ENCODE results near the gene PRR5L.

PRR5L gene

DNA sequence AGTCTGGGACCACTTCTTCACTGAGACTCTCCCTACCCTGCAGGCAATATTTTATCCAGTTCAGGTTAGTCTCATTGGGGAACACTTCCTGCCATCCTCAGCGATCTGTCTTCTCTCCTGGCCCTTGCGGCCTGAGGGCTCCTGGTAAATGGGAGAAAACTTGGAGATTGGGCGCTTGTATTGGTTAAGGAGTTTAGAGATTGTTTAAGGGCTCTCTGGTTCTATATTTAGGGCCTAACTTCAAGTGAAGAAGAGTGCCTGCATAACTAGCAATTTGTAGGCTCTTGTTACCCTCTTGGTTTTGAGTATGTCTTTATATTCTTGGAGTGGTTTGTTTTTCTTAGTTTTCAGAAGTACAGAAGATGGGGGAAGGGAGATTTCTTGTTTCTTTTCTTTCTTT lies 141.3 kb downstream of the PRR5L start:
- no peaks in the 10 kb centered on the region for H4K20me1 ChIP-seq (ENCODE audit: insufficient read depth, low read length)
- no peak overlapping the region for H3K4me3 ChIP-seq (ENCODE audit: low read length)
- TF ChIP-seq EZH2phosphoT487 (IDR thresholded peaks at IDR 0.05; ENCODE audit: low read depth), result no peak
- H3K9ac ChIP-seq (ENCODE audit: low read length), result no peak overlapping the region
- peaks cover 34% of the 10 kb centered on the region for H3K4me1 ChIP-seq (ENCODE audit: low read length)
- H3K4me2 ChIP-seq (ENCODE audit: low read length), result no peak overlapping the region
- peaks cover 5% of the 10 kb centered on the region for H3K36me3 ChIP-seq (replicated peaks; ENCODE audit: low read depth, low read length)
- no peak overlapping the region for H2AFZ ChIP-seq (ENCODE audit: low read depth, low read length)
- H3K27ac ChIP-seq (ENCODE audit: low read length), result no peak overlapping the region
- H3K79me2 ChIP-seq (ENCODE audit: low read length), result no peaks in the 10 kb centered on the region
- H3K9me3 ChIP-seq (ENCODE audit: insufficient read depth, low read length), result peaks cover 11% of the 10 kb centered on the region; the same call in 1 of the 2 replicates
- peaks cover 11% of the 10 kb centered on the region; the same call in 1 of the 2 replicates for H3K27me3 ChIP-seq (ENCODE audit: low read depth, low read length)

DNA sequence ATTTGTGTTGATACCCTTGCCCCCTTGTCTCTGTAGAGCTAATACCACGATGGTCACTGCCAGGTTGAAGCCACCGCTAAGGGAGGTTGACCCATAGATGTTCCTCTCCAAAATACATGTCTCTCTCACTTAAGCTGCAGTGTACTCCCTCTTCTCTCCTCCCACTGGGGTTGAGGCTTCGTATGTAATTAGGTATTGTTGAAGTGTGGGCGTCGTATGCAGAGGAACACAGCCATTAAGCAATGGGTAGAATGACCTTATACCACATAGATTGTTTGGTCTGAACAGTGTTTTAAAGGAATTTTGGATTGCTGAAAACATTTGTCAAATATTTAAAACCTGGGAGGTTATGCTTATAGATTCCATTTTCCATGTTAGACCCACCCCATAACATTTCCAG lies 142.0 kb downstream of the PRR5L start:
- no peaks in the 10 kb centered on the region for H3K79me2 ChIP-seq (ENCODE audit: low read length)
- H3K4me1 ChIP-seq (ENCODE audit: low read length), result peaks cover 34% of the 10 kb centered on the region
- peaks cover 11% of the 10 kb centered on the region; the same call in 1 of the 2 replicates for H3K9me3 ChIP-seq (ENCODE audit: insufficient read depth, low read length)
- peaks cover 5% of the 10 kb centered on the region; the same call in 1 of the 2 replicates for H3K27me3 ChIP-seq (ENCODE audit: low read depth, low read length)
- no peak overlapping the region for H3K9ac ChIP-seq (ENCODE audit: low read length)
- H4K20me1 ChIP-seq (ENCODE audit: insufficient read depth, low read length), result no peaks in the 10 kb centered on the region
- peaks cover 5% of the 10 kb centered on the region for H3K36me3 ChIP-seq (replicated peaks; ENCODE audit: low read depth, low read length)
- TF ChIP-seq EZH2phosphoT487 (IDR thresholded peaks at IDR 0.05; ENCODE audit: low read depth), result no peak
- TF ChIP-seq, protein P1, sequence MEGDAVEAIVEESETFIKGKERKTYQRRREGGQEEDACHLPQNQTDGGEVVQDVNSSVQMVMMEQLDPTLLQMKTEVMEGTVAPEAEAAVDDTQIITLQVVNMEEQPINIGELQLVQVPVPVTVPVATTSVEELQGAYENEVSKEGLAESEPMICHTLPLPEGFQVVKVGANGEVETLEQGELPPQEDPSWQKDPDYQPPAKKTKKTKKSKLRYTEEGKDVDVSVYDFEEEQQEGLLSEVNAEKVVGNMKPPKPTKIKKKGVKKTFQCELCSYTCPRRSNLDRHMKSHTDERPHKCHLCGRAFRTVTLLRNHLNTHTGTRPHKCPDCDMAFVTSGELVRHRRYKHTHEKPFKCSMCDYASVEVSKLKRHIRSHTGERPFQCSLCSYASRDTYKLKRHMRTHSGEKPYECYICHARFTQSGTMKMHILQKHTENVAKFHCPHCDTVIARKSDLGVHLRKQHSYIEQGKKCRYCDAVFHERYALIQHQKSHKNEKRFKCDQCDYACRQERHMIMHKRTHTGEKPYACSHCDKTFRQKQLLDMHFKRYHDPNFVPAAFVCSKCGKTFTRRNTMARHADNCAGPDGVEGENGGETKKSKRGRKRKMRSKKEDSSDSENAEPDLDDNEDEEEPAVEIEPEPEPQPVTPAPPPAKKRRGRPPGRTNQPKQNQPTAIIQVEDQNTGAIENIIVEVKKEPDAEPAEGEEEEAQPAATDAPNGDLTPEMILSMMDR (IDR thresholded peaks at IDR 0.05; ENCODE audit: low read depth, low read length), result no peak
- no peak overlapping the region for H3K27ac ChIP-seq (ENCODE audit: low read length)
- H3K4me2 ChIP-seq (ENCODE audit: low read length), result no peak overlapping the region
- no peak overlapping the region for H2AFZ ChIP-seq (ENCODE audit: low read depth, low read length)
- H3K4me3 ChIP-seq (ENCODE audit: low read length), result no peak overlapping the region

DNA sequence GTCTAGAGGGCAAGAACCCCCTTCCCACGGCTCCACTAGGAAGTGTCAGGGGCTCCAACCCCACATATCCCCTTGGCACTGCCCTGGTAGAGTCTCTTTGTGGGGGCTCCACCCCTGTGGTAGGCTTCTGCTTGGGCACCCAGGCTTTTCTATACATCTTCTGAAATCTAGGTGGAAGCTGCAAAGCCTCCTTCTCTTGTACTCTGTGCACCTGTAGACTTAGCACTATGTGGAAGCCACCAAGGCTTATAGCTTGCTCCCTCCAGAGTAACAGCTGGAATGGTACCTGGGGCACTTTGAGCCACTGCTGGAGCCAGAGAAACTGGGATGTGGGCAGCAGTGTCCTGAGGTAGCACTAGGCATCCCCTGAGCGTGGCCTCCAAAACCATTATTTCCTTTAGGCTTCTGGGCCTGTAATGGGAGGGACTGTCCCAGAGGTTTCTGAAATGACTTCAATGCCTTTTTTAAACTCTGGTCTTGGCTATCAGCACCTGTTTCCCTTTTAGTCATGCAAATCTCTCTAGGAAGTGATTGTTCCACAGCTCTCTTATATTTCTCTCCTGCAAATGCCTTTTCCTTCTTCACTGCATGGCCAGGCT lies 145.6 kb downstream of the PRR5L start:
- no peak overlapping the region for H2AFZ ChIP-seq (ENCODE audit: low read depth, low read length)
- TF ChIP-seq, protein P1 (IDR thresholded peaks at IDR 0.05; ENCODE audit: low read depth, low read length), result no peak
- TF ChIP-seq EZH2phosphoT487 (IDR thresholded peaks at IDR 0.05; ENCODE audit: low read depth), result no peak
- H3K9me3 ChIP-seq (ENCODE audit: insufficient read depth, low read length), result peaks cover 11% of the 10 kb centered on the region; the same call in 1 of the 2 replicates
- no peaks in the 10 kb centered on the region for H4K20me1 ChIP-seq (ENCODE audit: insufficient read depth, low read length)
- H3K36me3 ChIP-seq (replicated peaks; ENCODE audit: low read depth, low read length), result peaks cover 5% of the 10 kb centered on the region
- H3K27ac ChIP-seq (ENCODE audit: low read length), result no peak overlapping the region
- H3K9ac ChIP-seq (ENCODE audit: low read length), result no peak overlapping the region
- H3K4me1 ChIP-seq (ENCODE audit: low read length), result peaks cover 17% of the 10 kb centered on the region
- H3K4me3 ChIP-seq (ENCODE audit: low read length), result no peak overlapping the region
- peaks cover 15% of the 10 kb centered on the region for H3K27me3 ChIP-seq (ENCODE audit: low read depth, low read length)
- H3K4me2 ChIP-seq (ENCODE audit: low read length), result peak overlapping the region; percentile 34
- no peaks in the 10 kb centered on the region for H3K79me2 ChIP-seq (ENCODE audit: low read length)

DNA sequence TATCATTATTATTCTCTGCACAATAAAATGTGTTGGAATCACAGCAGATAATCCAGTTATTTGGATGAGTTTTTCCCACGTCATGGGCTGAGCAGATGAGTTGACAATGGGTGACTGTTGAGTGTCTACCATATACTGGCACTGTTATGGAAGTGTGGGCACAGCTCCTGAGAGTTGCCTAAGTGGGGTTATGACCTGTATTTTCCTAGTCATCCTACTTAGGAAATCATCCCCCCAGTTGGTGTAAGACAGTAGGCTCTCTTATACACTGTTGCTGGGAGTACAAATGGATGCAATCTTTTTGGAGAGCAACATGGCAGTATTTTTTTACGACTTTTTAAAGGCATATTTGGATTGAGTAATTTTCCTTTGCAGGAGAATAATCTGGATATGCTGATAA lies 147.6 kb downstream of the PRR5L start:
- H3K9me3 ChIP-seq (ENCODE audit: insufficient read depth, low read length), result peaks cover 11% of the 10 kb centered on the region; the same call in 1 of the 2 replicates
- no peak overlapping the region for H3K27ac ChIP-seq (ENCODE audit: low read length)
- H3K27me3 ChIP-seq (ENCODE audit: low read depth, low read length), result peaks cover 9% of the 10 kb centered on the region; the same call in 1 of the 2 replicates
- H3K36me3 ChIP-seq (replicated peaks; ENCODE audit: low read depth, low read length), result peaks cover 5% of the 10 kb centered on the region
- peaks cover 17% of the 10 kb centered on the region for H3K4me1 ChIP-seq (ENCODE audit: low read length)
- no peaks in the 10 kb centered on the region for H3K79me2 ChIP-seq (ENCODE audit: low read length)
- H3K4me2 ChIP-seq (ENCODE audit: low read length), result no peak overlapping the region
- TF ChIP-seq, protein P1 (IDR thresholded peaks at IDR 0.05; ENCODE audit: low read depth, low read length), result no peak
- TF ChIP-seq EZH2phosphoT487 (IDR thresholded peaks at IDR 0.05; ENCODE audit: low read depth), result no peak
- H4K20me1 ChIP-seq (ENCODE audit: insufficient read depth, low read length), result no peaks in the 10 kb centered on the region
- no peak overlapping the region for H2AFZ ChIP-seq (ENCODE audit: low read depth, low read length)
- H3K4me3 ChIP-seq (ENCODE audit: low read length), result no peak overlapping the region
- H3K9ac ChIP-seq (ENCODE audit: low read length), result no peak overlapping the region
